Upper lobe of right lung (tissue), 1 donor: ENCODE data around the gene MATK. TPM values are rescaled to one million over a fixed set of nuclear protein-coding genes. Genes with fewer than 3 reads are reported as not detected.
A peak's percentile ranks its signal among the peaks of the same experiment; 100 is the strongest.

Source experiments
- ATAC-seq: fragments of 200-7000 bp; cut with Tn5 transposase; one replicate; pipeline ENCODE4 v1.9.1; 2020; ENCODE audit warnings: mild to moderate bottlenecking, moderate library complexity
- DNase-seq: peaks from one replicate; pipeline ENCODE4 v3.0.0-alpha.2; 2020
- H3K27ac ChIP-seq: fragments of 200-600 bp; one replicate; pipeline ENCODE4 v1.8.0; 2022
- H3K27me3 ChIP-seq: fragments of 200-600 bp; one replicate; pipeline ENCODE4 v1.8.0; 2022; ENCODE audit warnings: mild to moderate bottlenecking
- H3K36me3 ChIP-seq: fragments of 200-600 bp; one replicate; pipeline ENCODE4 v1.8.0; 2022
- H3K4me1 ChIP-seq: fragments of 200-600 bp; one replicate; pipeline ENCODE4 v1.8.0; 2022
- H3K4me3 ChIP-seq: fragments of 200-600 bp; one replicate; pipeline ENCODE4 v1.8.0; 2022; ENCODE audit warnings: mild to moderate bottlenecking
- H3K9me3 ChIP-seq: fragments of 200-600 bp; one replicate; pipeline ENCODE4 v1.8.0; 2022
- intact Hi-C: fragments of 100-400 bp; cut with DNase I; formaldehyde crosslinking; loops from one replicate; pipeline ENCODE4 v1.11.0; 2022
- total RNA-seq: library from RNA; stranded (reverse); fragmentation: NEBNext Ultra II Directional; extraction: Animal tissue kit (Norgen Biotek cat#: 25700); gene quantifications from one replicate; pipeline ENCODE4 v1.2.1, GENCODE V29; 2021
- TF ChIP-seq, protein P1 (sequence below): fragments of 200-600 bp; IDR thresholded peaks from one replicate; pipeline ENCODE4 v1.8.0; 2022; ENCODE audit warnings: antibody characterized with exemption
- donor health status: DM: no; HTN: yes; CAD: no; lungs with severe emphysema.

Gene MATK
- total RNA-seq, 1 donor from 2014 or later: 22.6 TPM

DNA sequence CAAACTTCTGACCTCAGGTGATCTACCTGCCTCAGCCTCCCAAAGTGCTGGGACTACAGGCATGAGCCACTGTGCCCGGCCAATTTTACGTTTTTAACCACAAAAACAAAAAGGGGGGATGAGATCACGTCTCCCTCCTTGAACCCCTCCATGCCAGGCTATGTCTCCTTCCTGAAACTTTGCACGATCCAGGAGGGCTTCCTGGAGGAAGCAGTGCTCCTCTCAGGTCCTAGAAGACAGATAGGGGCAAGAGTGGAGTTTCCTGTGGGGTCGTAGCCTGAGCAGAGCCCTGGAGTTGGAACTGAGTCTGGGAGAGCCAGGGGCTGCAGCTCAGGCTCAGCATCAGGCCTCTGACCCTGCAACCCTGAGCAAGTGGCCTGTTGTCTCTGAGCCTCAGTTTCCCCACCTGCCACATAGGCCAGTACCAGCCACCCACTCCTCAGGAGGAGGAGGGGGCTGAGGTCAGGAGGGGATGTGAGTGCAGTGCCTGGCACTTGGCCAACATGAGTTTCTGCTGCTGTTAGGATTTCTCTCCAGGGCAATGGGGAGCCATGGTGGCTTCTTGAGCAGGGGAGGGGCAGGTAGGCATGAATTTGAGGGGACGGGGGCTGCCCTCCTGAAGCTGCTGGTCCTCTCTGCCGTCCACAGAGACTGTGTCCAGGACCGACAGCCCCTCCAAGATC lies 40.7 kb downstream of the MATK start:
- intact Hi-C loops: no loop called here
- H3K27me3 ChIP-seq: no peaks in the 10 kb centered on the region
- ATAC-seq: no peak
- no peak overlapping the region for H3K27ac ChIP-seq
- H3K4me1 ChIP-seq: no peaks in the 10 kb centered on the region
- no peaks in the 10 kb centered on the region for H3K9me3 ChIP-seq
- H3K36me3 ChIP-seq: peaks cover 10% of the 10 kb centered on the region
- no peak for DNase-seq
- H3K4me3 ChIP-seq: no peak overlapping the region
- TF ChIP-seq, protein P1, sequence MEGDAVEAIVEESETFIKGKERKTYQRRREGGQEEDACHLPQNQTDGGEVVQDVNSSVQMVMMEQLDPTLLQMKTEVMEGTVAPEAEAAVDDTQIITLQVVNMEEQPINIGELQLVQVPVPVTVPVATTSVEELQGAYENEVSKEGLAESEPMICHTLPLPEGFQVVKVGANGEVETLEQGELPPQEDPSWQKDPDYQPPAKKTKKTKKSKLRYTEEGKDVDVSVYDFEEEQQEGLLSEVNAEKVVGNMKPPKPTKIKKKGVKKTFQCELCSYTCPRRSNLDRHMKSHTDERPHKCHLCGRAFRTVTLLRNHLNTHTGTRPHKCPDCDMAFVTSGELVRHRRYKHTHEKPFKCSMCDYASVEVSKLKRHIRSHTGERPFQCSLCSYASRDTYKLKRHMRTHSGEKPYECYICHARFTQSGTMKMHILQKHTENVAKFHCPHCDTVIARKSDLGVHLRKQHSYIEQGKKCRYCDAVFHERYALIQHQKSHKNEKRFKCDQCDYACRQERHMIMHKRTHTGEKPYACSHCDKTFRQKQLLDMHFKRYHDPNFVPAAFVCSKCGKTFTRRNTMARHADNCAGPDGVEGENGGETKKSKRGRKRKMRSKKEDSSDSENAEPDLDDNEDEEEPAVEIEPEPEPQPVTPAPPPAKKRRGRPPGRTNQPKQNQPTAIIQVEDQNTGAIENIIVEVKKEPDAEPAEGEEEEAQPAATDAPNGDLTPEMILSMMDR: no peak

DNA sequence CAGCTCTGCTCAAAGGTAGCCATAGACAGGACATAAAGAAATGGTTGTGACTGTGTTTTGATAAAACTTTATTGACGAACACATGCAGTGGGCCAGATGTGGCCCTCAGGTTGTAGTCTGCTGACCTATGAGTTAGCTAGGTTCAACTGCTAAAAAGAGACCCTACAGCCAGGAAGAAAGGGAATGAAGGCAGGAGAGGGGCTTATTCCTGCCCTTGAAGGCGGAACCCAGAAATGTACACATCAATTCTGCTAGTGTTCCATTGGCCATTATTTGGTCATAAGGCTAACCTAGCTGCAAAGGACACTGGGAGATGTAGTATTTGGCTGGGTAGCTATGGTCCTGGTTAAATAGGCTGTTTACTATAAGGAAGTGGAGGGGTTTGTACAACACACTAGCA lies 42.7 kb downstream of the MATK start:
- H3K9me3 ChIP-seq: no peaks in the 10 kb centered on the region
- H3K27ac ChIP-seq: no peak overlapping the region
- H3K27me3 ChIP-seq: no peaks in the 10 kb centered on the region
- TF ChIP-seq, protein P1: no peak
- no peak overlapping the region for H3K4me3 ChIP-seq
- H3K36me3 ChIP-seq: no peaks in the 10 kb centered on the region
- intact Hi-C loops: no loop called here
- DNase-seq: no peak
- no peak for ATAC-seq
- H3K4me1 ChIP-seq: no peaks in the 10 kb centered on the region

GRCh38 chr19:3740431-3740830 lies 45.8 kb downstream of the MATK start:
- DNase-seq (no peak), ATAC-seq (no peak)
- Histone ChIP-seq H3K27ac (no peak overlapping the region), H3K9me3 (no peaks in the 10 kb centered on the region), H3K4me1 (no peaks in the 10 kb centered on the region), H3K36me3 (peaks cover 6% of the 10 kb centered on the region), H3K4me3 (no peak overlapping the region), H3K27me3 (no peaks in the 10 kb centered on the region)
- intact Hi-C loops: no loop called here
- TF ChIP-seq, protein P1: no peak

DNA sequence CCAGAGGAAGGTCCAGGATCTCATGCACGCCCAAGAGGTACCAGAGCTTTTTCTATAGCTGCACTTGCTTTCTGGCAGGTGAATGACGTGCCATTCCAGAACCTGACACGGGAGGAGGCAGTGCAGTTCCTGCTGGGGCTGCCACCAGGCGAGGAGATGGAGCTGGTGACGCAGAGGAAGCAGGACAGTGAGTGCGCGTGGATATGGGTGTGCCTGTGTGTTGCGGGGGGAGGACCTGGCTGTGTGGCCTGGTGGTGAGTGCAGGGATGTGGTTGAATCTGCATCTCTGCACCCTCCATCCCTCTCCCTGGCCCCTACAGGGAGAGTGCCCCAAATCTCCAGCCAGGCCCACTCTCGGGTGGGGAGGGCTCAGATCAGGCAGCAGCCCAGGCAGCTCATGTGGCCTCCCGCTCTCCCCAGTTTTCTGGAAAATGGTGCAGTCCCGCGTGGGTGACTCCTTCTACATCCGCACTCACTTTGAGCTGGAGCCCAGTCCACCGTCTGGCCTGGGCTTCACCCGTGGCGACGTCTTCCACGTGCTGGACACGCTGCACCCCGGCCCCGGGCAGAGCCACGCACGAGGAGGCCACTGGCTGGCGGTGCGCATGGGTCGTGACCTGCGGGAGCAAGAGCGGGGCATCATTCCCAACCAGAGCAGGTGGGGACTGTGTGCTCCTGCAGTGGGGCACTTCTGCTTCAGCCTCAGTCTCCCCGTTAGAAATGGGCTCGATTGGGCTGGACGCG lies 47.5 kb downstream of the MATK start:
- Histone ChIP-seq H3K9me3 (no peaks in the 10 kb centered on the region), H3K27me3 (no peaks in the 10 kb centered on the region), H3K4me3 (no peak overlapping the region), H3K4me1 (no peaks in the 10 kb centered on the region), H3K27ac (no peak overlapping the region), H3K36me3 (peaks cover 8% of the 10 kb centered on the region)
- intact Hi-C loops: no loop called here
- TF ChIP-seq, protein P1: no peak
- ATAC-seq: peak; percentile 6
- DNase-seq: no peak

GRCh38 chr19:3737487-3738205 lies 48.5 kb downstream of the MATK start:
- peaks cover 9% of the 10 kb centered on the region for H3K36me3 ChIP-seq
- H3K4me3 ChIP-seq: no peak overlapping the region
- no peaks in the 10 kb centered on the region for H3K4me1 ChIP-seq
- H3K9me3 ChIP-seq: no peaks in the 10 kb centered on the region
- no peak overlapping the region for H3K27ac ChIP-seq
- TF ChIP-seq, protein P1: no peak
- intact Hi-C loops: no loop called here
- ATAC-seq (no peak), DNase-seq (no peak)
- no peaks in the 10 kb centered on the region for H3K27me3 ChIP-seq
